Measurements from ENCODE around the gene RNF144A. TPM values are rescaled to one million over a fixed set of nuclear protein-coding genes. Genes with fewer than 3 reads are reported as not detected.

RNF144A gene
- total and polyA plus RNA-seq, 4 donors = 0.63 to 27.6 (median 4.1) TPM

DNA sequence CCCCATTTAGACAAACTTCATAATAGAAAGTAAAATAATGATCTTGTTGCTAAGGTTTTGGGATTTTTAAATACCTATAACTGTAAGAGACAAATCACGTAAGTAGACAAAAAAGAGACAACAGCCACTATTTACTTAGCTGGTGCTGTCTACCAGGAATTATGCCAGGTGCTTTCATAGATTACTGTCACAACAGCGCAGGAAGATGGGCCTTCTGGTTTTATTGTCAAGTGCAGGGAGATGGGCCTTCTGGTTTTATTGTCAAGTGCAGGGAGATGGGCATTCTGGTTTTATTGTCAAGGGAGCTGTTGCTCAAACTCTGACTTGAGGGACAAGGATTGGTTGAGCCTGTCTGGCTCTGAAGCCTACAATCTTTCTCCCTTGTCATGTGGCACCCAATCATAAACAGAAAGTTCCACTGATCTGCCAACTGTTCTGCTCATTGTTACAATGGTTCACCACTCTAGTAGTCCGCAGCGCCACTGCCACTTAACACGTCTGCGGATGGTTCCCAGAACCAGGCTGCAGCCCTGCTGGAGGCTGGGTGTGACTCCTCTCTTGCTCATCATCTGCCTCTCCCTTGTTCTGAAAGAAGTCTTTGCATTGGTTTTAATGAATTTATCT, 95.0 kb downstream of the RNF144A start:
- H3K9me3 ChIP-seq (ENCODE audit: control insufficient read depth, low read length) = no peaks in the 10 kb centered on the region
- H3K27me3 ChIP-seq (ENCODE audit: control insufficient read depth in 1 of 2, insufficient read depth in 2 of 2, low read length in 1 of 2) = no peaks in the 10 kb centered on the region
- WGBS, 2 donors = 93 to 96% methylated on average over 6 of the region's 6 CpGs
- H3K4me1 ChIP-seq (ENCODE audit: control insufficient read depth in 1 of 2, insufficient read depth in 2 of 2, low read length in 2 of 2) = no peaks in the 10 kb centered on the region
- H3K27ac ChIP-seq (ENCODE audit: low read depth in 1 of 2, low read length in 2 of 2) = no peak overlapping the region
- H3K36me3 ChIP-seq (ENCODE audit: control insufficient read depth in 1 of 2, insufficient read depth in 2 of 2, low read length in 1 of 2) = no peaks in the 10 kb centered on the region
- DNase-seq (no peak), ATAC-seq (ENCODE audit: low FRiP score) (no peak)
- H3K4me3 ChIP-seq (ENCODE audit: low read length in 2 of 2) = no peak overlapping the region
- intact Hi-C loops (cut with DNase I) = no loop called here

DNA sequence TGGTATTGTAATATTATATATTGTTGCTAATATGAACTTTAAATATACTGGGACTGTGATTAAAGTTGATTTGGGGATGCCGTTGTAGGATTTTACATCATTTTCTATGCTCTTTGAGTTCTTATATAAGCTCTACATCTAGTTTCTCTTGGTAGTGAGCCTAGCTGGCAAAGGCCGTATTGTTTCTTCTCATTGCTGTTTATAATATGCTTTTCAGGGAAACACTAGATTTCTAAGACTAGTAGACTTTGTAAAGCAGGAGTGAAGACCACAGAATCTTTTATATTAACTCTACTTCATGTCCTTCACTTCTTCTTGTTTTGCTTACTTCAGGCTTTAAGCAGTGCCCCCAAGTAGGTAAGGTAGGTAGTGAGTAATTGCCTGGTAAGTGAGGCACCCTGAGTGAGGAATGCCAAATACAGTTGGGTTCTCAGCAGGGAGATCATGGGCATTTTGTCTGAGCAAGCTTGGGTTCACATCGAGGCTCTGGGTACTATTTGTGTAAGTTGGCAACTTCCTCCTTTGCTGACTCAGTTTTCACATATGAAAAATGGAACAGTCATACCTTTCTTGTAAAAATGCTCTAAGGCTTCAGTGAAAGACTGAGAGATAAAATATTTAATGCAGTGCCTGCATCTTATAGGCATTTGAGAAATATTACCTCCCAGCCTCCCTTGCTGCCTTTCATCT, 96.4 kb downstream of the RNF144A start:
- no peak overlapping the region for H3K27ac ChIP-seq (ENCODE audit: low read depth in 1 of 2, low read length in 2 of 2)
- no peaks in the 10 kb centered on the region for H3K4me1 ChIP-seq (ENCODE audit: control insufficient read depth in 1 of 2, insufficient read depth in 2 of 2, low read length in 2 of 2)
- no peaks in the 10 kb centered on the region for H3K27me3 ChIP-seq (ENCODE audit: control insufficient read depth in 1 of 2, insufficient read depth in 2 of 2, low read length in 1 of 2)
- no peak for ATAC-seq (ENCODE audit: low FRiP score)
- DNase-seq = no peak
- intact Hi-C loops (cut with DNase I) = no loop called here
- H3K9me3 ChIP-seq (ENCODE audit: control insufficient read depth, low read length) = no peaks in the 10 kb centered on the region
- WGBS, 2 donors = 5 to 9% methylated on average over 3 of the region's 3 CpGs
- no peaks in the 10 kb centered on the region for H3K36me3 ChIP-seq (ENCODE audit: control insufficient read depth in 1 of 2, insufficient read depth in 2 of 2, low read length in 1 of 2)
- H3K4me3 ChIP-seq (ENCODE audit: low read length in 2 of 2) = no peak overlapping the region

DNA sequence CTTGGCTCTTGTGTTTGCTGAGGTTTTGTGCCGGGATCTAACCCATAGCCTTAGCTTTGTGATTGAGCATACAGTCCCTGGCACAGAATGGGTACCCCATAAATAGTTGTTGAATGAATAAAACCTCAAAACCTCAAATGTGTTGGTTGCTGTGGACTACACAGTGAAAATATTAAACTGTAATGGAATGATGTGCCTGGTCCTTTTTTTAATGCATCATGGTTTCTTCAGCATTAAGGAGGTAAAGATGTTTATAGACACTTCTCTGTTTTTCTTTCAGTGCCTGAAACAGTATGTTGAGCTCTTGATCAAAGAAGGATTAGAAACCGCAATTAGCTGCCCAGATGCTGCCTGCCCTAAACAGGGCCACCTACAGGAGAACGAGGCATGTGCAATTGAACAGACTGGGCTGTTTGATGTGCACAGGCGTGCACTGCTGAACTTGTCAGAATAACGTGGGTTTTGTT, 97.0 kb downstream of the RNF144A start:
- Histone ChIP-seq H3K4me3 (ENCODE audit: low read length in 2 of 2) (no peak overlapping the region), H3K9me3 (ENCODE audit: control insufficient read depth, low read length) (no peaks in the 10 kb centered on the region), H3K4me1 (ENCODE audit: control insufficient read depth in 1 of 2, insufficient read depth in 2 of 2, low read length in 2 of 2) (no peaks in the 10 kb centered on the region), H3K27ac (ENCODE audit: low read depth in 1 of 2, low read length in 2 of 2) (no peak overlapping the region), H3K27me3 (ENCODE audit: control insufficient read depth in 1 of 2, insufficient read depth in 2 of 2, low read length in 1 of 2) (no peaks in the 10 kb centered on the region), H3K36me3 (ENCODE audit: control insufficient read depth in 1 of 2, insufficient read depth in 2 of 2, low read length in 1 of 2) (no peaks in the 10 kb centered on the region)
- WGBS, 2 donors = 52 to 57% methylated on average over 5 of the region's 5 CpGs
- ATAC-seq (ENCODE audit: low FRiP score) (no peak), DNase-seq (no peak)
- intact Hi-C loops (cut with DNase I) = no loop called here

DNA sequence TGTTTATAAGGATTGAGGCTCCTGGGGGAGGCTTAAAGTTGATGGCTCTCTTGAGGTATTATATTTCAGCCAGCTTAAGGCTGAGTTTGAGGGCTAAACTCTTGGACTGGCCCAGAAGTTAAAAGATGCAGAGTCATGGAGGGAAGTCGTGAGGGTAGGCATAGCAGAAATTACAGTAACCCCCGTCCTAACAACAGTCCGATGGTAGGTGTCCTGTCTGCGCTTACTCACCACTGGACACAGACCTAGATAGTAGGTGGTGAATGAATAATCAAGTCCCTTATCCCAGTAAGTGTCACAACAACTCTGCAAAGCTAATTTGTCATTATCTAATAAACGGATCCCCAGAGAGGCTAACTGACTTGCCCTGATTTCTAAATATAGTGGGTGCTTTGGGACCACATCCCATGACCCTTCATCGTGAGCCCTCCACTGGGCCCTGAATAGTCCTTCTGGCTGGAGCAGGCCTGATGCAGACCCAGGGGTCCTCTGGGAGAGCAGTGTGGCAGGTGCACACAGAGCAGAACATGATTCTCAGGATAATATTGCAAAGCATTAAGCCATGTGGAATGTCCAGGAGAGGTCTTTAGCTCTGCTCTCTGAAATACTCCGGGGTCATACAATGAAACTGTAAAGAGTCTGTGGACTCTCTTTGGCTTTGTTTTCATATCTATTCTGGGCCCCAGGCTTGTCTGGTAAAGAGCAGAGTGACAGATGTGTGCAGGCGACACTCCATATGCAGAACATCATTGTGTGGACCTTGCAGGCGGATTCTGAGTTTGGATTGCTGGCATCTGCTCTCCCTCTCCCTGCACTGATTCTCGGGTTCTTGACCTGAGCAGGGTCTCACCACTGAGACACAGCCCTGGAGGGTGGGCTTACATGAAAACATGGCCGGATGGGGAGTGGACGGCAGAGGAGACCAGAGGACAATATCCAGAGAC, 98.1 kb downstream of the RNF144A start:
- Histone ChIP-seq H3K36me3 (ENCODE audit: control insufficient read depth in 1 of 2, insufficient read depth in 2 of 2, low read length in 1 of 2) (no peaks in the 10 kb centered on the region), H3K4me1 (ENCODE audit: control insufficient read depth in 1 of 2, insufficient read depth in 2 of 2, low read length in 2 of 2) (no peaks in the 10 kb centered on the region)

DNA sequence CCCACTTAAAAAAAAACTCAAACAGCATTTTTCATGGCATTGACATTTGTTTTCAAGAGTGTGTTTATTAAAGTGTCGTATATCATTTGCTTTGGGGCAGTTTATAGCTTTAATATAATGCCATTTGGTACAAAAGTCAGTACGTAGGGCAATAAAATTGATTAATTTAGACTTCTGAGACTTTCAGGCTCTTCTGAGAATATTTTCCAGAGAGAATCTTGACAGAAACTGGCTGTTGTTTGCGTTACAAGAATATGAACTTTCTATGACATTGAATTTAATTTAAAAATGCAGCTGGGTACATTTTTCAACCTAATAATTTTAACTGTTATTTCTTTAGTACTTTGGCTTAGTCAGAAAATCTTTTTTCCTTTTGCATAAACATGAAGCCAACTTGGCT, 98.9 kb downstream of the RNF144A start:
- H3K27ac ChIP-seq (ENCODE audit: low read depth in 1 of 2, low read length in 2 of 2) = no peak overlapping the region

More for the DNA sequence above, 98.1 kb downstream of the RNF144A start:
- no peak for DNase-seq
- WGBS, 2 donors = 53 to 69% methylated on average over 12 of the region's 12 CpGs
- no peaks in the 10 kb centered on the region for H3K27me3 ChIP-seq (ENCODE audit: control insufficient read depth in 1 of 2, insufficient read depth in 2 of 2, low read length in 1 of 2)
- H3K4me3 ChIP-seq (ENCODE audit: low read length in 2 of 2) = no peak overlapping the region
- ATAC-seq (ENCODE audit: low FRiP score) = no peak
- H3K9me3 ChIP-seq (ENCODE audit: control insufficient read depth, low read length) = no peaks in the 10 kb centered on the region
- H3K27ac ChIP-seq (ENCODE audit: low read depth in 1 of 2, low read length in 2 of 2) = no peak overlapping the region
- intact Hi-C loops (cut with DNase I) = no loop called here

DNA sequence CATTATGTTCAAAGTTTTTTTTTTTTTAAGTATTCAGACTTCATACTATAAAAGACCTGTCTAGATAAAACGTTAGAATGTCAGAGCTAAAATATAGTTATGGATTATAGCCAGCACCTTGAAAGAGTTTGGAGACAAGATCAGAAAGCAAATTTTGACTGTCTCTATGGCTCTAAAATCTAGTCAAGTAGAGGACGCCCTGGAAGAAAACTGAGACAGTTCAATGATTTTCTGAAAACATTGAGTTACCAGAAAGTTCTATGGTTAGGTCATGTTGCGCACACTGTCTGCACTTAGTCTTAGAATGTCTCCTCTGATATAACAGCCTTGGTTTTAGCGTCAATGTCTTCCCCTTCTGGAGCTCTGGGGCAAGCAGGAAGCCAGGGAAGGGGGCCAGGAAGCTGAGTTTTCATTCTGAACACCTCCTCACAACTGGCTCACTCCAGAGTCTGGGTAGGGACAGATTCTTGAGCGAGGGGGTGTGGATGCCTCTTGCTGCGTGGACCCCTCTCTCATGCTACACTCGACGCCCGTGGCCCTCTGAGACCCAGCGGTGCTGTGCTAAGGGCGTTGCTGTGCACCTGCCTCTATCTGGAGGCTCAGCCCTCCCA, 99.5 kb downstream of the RNF144A start:
- Histone ChIP-seq H3K9me3 (ENCODE audit: control insufficient read depth, low read length) (no peaks in the 10 kb centered on the region), H3K27me3 (ENCODE audit: control insufficient read depth in 1 of 2, insufficient read depth in 2 of 2, low read length in 1 of 2) (no peaks in the 10 kb centered on the region), H3K4me1 (ENCODE audit: control insufficient read depth in 1 of 2, insufficient read depth in 2 of 2, low read length in 2 of 2) (no peaks in the 10 kb centered on the region), H3K27ac (ENCODE audit: low read depth in 1 of 2, low read length in 2 of 2) (no peak overlapping the region), H3K36me3 (ENCODE audit: control insufficient read depth in 1 of 2, insufficient read depth in 2 of 2, low read length in 1 of 2) (no peaks in the 10 kb centered on the region), H3K4me3 (ENCODE audit: low read length in 2 of 2) (no peak overlapping the region)
- intact Hi-C loops (cut with DNase I) = no loop called here
- DNase-seq (no peak), ATAC-seq (ENCODE audit: low FRiP score) (peak; percentile 41)
- 78 to 81% methylated on average over 11 of the region's 11 CpGs for WGBS, 2 donors

More for the DNA sequence above, 98.9 kb downstream of the RNF144A start:
- no peak overlapping the region for H3K4me3 ChIP-seq (ENCODE audit: low read length in 2 of 2)
- no peaks in the 10 kb centered on the region for H3K4me1 ChIP-seq (ENCODE audit: control insufficient read depth in 1 of 2, insufficient read depth in 2 of 2, low read length in 2 of 2)
- no peaks in the 10 kb centered on the region for H3K27me3 ChIP-seq (ENCODE audit: control insufficient read depth in 1 of 2, insufficient read depth in 2 of 2, low read length in 1 of 2)
- ATAC-seq (ENCODE audit: low FRiP score) = no peak
- intact Hi-C loops (cut with DNase I) = no loop called here
- no peaks in the 10 kb centered on the region for H3K36me3 ChIP-seq (ENCODE audit: control insufficient read depth in 1 of 2, insufficient read depth in 2 of 2, low read length in 1 of 2)
- 63 to 77% methylated on average over 3 of the region's 3 CpGs for WGBS, 2 donors
- H3K9me3 ChIP-seq (ENCODE audit: control insufficient read depth, low read length) = no peaks in the 10 kb centered on the region
- no peak for DNase-seq

DNA sequence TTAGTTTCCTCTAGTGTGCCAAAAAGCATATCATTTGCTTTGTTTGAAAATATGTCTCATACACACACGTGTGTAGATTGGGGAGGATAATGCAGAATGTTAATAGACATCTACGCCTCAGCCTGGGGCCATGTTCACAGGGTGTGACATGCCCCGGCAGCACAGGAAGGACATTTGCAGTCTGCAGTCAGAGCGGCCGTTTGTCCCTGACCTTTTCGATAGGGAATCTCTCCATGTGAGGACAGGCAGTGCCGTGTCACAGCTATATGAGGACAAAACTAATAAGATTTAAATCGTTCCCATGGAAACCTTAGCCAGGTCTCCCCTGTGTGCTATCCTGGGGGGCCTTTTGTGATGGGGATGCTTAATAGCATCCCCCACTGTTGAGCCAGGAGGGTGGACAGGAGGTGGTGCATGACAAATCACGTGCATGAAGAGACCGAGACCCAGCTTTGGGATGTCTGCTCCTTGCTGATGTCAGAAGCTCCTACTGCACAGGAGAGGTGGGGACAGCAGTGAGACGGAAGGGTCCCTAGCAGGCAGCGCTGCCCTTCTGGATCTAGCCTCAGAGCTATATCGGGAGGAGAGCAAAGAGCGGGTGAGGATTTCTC, 100.6 kb downstream of the RNF144A start:
- intact Hi-C loops (cut with DNase I) = no loop called here
- no peak for DNase-seq
- Histone ChIP-seq H3K4me3 (ENCODE audit: low read length in 2 of 2) (no peak overlapping the region), H3K36me3 (ENCODE audit: control insufficient read depth in 1 of 2, insufficient read depth in 2 of 2, low read length in 1 of 2) (no peaks in the 10 kb centered on the region), H3K27me3 (ENCODE audit: control insufficient read depth in 1 of 2, insufficient read depth in 2 of 2, low read length in 1 of 2) (no peaks in the 10 kb centered on the region), H3K9me3 (ENCODE audit: control insufficient read depth, low read length) (no peaks in the 10 kb centered on the region), H3K27ac (ENCODE audit: low read depth in 1 of 2, low read length in 2 of 2) (no peak overlapping the region), H3K4me1 (ENCODE audit: control insufficient read depth in 1 of 2, insufficient read depth in 2 of 2, low read length in 2 of 2) (no peaks in the 10 kb centered on the region)
- no peak for ATAC-seq (ENCODE audit: low FRiP score)
- 90 to 91% methylated on average over 14 of the region's 14 CpGs for WGBS, 2 donors

DNA sequence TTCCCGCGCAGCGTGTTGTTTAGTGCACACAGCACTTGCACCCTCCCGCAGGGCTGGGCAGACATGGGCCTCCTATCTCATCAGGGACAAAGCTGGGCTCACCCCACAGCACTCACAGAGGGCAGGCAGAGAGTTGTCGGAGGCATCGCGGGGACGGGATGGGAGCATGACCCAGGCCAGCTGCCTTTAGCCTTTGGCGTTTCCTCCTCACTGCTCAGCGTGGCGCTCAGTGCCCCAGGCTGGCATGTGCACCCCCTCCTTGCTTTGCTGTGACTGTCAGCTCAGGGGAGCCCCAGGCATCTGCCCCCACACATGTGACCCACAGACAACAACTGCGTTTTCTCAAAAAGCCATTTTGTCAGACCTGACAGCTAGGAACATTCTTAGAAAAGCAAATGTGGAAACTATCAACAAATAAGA, 101.1 kb downstream of the RNF144A start:
- ATAC-seq (ENCODE audit: low FRiP score) = no peak
- Histone ChIP-seq H3K36me3 (ENCODE audit: control insufficient read depth in 1 of 2, insufficient read depth in 2 of 2, low read length in 1 of 2) (no peaks in the 10 kb centered on the region), H3K4me1 (ENCODE audit: control insufficient read depth in 1 of 2, insufficient read depth in 2 of 2, low read length in 2 of 2) (no peaks in the 10 kb centered on the region), H3K9me3 (ENCODE audit: control insufficient read depth, low read length) (no peaks in the 10 kb centered on the region), H3K27ac (ENCODE audit: low read depth in 1 of 2, low read length in 2 of 2) (no peak overlapping the region), H3K27me3 (ENCODE audit: control insufficient read depth in 1 of 2, insufficient read depth in 2 of 2, low read length in 1 of 2) (no peaks in the 10 kb centered on the region), H3K4me3 (ENCODE audit: low read length in 2 of 2) (no peak overlapping the region)
- 92 to 98% methylated on average over 12 of the region's 12 CpGs for WGBS, 2 donors
- no peak for DNase-seq
- intact Hi-C loops (cut with DNase I) = no loop called here
